ENCODE results near the gene MCU. TPM values are rescaled to one million over a fixed set of nuclear protein-coding genes. Genes with fewer than 3 reads are reported as not detected.
"Not testable (repeated sequence)": the region's sequence is repeated elsewhere in the genome, so short reads cannot be mapped to it uniquely, and the experiment has no call there.

Gene MCU
- total RNA-seq, 1 experiment from 2014 or later, result 115 TPM

DNA sequence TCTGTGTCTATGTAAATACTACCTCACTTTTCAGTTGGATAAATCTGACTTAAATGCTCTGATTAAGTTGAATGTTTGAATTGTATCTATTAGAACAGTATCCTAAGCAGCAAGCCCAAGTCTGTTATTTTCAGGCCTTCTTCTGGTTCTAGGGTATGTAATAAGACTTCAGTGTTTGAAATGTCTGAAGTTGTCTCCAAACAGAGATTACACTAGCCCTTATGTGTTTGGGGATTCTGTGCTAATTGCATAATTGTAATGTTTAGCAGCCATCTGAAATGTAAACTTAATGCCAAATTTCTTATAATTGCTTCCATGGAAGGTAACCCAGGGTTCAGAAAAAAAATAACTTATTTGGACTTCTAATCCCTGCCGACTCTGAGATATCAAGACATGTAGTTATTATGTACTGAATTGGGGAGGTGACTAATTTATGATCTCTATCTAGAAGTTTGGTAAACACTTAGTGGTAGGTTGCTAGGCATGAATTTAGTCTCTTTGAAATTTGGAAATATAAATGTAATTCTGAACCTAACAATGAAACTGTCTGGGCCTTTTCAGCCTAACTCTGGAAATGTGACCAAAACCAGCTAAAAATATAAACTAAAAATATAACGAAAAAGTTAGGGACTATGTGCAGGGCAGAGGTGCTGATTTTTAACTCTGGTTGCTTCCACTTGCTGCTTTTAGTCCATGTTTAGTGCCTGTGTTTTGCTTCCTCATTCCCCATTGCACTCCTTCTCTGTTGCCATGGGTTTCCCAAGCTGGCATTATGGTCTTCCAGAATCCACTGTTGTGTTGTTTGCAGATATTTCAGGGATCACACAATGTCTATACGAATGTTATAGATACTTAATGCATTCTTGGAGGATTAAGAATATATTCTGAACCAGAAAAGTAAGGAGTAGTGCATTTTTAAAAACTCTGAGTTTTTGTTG is 54.8 kb downstream of the MCU start:
- in situ Hi-C loops (cut with HindIII; ENCODE audit: low pct_unique_long_range_greater_than_20kb, low sequenced_read_pairs), result no loop called here
- no peak for DNase-seq (ENCODE audit: low read depth)

DNA sequence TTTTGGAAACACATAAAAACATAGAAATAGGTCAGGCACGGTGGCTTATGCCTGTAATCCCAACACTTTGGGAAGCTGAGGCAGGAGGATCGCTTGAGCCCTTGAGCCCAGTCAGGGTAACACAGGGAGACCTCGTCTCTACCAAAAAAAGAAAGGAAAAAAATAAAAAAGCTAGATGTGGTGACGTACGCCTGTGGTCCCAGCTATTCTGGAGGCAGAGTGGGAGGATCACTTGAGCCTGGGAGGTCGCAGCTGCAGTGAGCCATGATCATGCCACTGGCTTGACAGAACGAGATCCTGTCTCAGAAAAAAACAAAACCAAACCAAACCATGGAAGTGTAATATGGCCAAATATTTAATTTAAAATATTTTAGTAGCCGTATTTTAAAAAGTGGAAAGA is 55.6 kb downstream of the MCU start:
- DNase-seq (ENCODE audit: low read depth), result no peak
- in situ Hi-C loops (cut with HindIII; ENCODE audit: low pct_unique_long_range_greater_than_20kb, low sequenced_read_pairs), result no loop called here

DNA sequence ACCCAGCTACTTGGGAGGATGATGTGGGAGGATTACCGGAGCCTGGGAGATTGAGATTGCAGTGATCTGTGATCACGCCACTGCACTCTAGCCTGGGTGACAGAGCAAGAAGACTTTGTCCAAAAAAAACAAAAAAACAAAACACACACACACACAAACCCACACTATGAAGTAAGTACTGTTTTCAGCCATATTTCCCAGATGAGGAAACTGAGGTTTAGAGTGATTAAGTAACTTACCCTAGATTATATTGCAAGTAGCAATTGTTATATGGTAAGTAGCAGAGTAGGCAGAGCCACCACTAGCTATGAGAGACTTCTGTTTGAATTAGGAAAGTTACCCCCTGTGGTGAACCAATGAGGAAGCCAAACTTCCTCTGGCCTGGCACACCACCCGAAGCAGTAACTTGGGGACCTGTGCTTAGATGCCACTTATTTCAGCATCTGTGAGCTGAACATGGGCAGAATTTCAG is 61.9 kb downstream of the MCU start:
- DNase-seq (ENCODE audit: low read depth), result no peak
- in situ Hi-C loops (cut with HindIII; ENCODE audit: low pct_unique_long_range_greater_than_20kb, low sequenced_read_pairs), result no loop called here

DNA sequence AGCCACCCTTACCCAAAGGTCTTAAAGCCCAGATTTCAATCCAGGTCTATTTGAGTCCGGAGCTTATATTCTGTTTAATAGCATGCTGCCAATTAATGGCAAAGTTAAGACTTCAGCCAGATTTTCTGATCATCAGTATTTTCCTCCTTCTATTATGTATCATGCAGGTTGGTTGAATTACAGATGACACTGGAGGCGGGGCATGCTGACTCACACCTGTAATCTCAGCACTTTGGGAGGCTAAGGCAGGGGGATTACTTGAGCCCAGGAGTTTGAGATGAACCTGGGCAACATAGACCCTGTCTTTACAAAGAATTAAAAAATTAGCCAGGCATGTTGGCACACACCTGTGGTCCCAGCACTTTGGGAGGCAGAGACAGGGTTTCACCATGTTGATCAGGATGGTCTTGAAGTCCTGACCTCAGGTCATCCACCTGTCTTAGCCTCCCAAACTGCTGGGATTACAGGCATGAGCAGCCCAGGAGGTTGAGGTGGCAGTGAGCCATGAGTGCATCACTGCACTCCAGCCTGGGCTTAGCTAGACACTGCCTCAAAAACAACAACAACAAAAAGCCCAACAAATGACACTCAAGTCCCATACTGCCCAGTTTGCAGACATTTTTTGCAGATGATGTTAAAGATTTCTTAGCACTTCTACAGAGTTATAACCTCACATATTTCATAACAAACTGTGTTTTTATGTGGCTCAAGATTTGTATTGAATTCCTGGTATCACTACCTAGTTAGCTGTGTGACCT is 62.5 kb downstream of the MCU start:
- in situ Hi-C loops (cut with HindIII; ENCODE audit: low pct_unique_long_range_greater_than_20kb, low sequenced_read_pairs), result no loop called here
- no peak for DNase-seq (ENCODE audit: low read depth)

DNA sequence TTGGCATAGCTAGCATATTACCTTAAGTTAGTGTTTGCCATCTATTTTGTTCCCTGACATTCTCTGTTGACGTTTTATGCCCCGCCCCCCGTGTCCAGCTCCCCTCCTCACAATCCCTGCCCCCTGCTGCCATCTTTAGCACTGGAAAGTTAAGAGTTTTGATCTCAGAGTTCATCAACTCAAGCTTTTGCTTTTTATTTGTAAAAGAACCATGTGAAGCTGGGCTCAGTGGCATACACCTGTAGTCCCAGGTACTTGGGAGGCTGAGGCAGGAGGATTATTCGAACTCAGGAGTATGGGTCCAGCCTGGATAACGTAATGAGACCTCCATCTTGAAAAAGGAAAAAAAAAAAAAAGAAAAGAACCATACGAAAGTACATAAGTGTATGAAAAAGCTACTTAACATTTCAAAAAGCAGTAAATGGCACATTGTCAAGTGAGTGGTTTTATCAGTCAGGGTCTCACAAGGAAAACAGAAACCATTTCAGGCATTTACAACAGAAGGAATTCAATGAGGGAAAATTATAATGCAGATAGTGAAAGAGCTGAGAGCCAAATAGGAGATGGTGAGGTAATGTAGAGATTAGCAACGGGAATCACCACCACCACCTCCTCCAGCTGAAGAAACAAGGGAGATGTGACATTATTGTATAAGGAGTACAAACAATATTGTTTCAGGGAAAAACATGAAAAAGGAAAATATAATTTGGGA is 64.9 kb downstream of the MCU start:
- in situ Hi-C loops (cut with HindIII; ENCODE audit: low pct_unique_long_range_greater_than_20kb, low sequenced_read_pairs), result no loop called here
- DNase-seq (ENCODE audit: low read depth), result no peak

DNA sequence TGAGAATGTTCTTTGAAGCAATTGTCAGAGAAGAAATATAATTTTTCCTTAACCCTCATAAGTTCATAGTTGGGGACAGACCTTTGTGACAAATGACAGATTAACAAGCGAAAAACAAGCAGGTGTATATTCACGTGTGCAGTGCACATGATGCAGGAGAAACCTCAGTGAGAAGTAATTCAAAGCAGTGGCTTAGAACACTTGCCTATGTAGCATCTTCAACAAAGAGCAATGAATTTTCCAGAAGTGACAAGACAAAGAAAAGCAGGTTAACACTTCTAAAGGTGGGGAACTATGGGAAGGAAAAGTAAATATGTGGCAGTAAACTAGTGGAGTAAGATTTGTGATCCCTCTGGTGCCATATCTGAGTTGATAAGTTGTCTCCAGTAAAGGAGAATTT is 65.8 kb downstream of the MCU start:
- in situ Hi-C loops (cut with HindIII; ENCODE audit: low pct_unique_long_range_greater_than_20kb, low sequenced_read_pairs), result no loop called here
- DNase-seq (ENCODE audit: low read depth), result no peak

DNA sequence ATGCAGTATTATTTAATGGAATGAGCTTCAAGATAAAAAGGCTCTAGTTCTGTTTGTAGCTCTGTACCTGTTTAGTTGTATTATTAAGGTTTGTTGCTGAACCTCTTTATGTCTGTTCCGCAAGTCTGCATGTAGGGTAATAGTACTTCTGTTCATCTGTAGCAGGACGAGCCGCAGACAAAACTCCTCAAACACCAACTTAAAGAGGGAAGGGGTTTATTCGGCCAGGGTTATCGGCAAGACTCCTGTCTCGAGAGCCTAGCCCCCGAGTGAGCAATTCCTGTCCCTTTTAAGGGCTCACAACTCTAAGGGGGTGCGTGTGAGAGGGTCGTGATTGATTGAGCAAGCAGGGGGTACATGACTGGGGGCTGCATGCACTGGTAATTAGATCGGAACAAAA is 67.0 kb downstream of the MCU start:
- in situ Hi-C loops (cut with HindIII; ENCODE audit: low pct_unique_long_range_greater_than_20kb, low sequenced_read_pairs); DNase-seq (ENCODE audit: low read depth): not testable (repeated sequence)

DNA sequence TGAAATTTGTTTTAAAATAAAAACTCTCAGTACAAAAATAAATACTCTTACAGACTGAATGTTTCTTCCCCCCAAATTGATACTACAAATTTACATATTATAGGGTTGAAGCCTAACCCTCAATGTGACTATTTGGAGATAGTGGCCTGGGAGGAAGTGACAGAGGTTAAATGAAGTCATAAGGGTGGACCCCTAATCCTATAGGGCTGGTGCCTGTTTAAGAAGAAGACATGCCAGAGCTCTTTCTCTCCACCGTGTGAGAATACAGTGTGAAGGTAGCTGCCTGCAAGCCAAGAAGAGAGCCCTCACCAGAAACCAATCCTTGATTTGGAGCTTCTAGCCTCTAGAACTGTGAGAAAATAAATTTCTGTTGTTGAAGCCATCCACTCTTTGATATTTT is 67.6 kb downstream of the MCU start:
- in situ Hi-C loops (cut with HindIII; ENCODE audit: low pct_unique_long_range_greater_than_20kb, low sequenced_read_pairs), result no loop called here
- no peak for DNase-seq (ENCODE audit: low read depth)

DNA sequence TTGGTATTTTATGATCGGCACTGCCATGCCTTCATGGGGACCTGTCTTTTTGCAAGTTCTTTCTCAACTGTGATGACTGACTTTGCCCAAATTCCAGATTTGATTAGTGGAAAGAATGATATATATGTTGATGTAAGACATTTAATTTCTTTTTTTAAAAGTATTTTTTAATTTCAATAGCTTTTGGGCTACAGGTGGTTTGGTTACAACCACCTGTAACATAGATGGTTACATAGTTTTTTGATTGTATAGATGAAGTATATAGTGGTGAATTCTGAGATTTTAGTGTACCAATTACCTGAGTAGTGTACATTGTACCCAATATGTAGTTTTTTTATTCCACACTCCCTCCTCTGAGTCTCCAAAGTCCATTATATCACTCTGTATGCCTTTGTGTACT is 69.6 kb downstream of the MCU start:
- DNase-seq (ENCODE audit: low read depth), result no peak
- in situ Hi-C loops (cut with HindIII; ENCODE audit: low pct_unique_long_range_greater_than_20kb, low sequenced_read_pairs), result no loop called here

DNA sequence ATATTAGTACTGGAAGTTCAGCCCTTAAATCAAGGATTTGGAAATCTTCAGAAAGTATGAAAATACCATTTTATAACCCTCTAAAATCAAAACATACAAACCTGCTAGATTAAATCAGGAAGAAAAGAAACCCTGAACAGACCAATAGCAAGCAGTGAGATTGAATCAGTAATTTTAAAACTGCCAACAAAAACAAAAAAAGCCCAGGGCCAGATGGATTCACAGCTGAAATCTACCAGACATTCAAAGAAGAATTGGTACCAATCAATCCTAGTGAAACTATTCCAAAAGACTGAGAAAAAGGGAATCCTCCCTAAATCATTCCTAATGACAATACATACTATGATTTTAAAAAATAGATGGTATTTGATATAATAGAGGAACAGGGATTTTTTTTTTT is 70.1 kb downstream of the MCU start:
- no peak for DNase-seq (ENCODE audit: low read depth)
- in situ Hi-C loops (cut with HindIII; ENCODE audit: low pct_unique_long_range_greater_than_20kb, low sequenced_read_pairs), result no loop called here

DNA sequence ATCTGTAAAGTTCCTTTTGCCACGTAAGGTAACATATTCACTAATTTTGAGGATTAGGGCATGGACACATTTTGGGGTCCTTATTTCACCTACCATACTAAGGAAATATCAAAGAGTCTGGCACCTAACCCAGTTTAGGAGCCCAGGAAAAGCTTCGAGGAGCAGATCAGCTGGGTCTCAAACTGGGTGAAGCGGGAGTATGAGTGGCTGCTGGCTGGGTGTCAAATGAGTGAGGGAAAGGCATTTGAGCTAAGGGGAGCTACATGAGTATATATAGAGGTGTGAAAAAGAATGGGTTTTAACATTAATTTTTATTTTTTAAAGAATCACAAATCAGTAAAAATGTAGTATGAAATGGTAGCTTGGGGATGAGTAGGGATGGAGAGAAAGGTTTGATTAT is 71.3 kb downstream of the MCU start:
- in situ Hi-C loops (cut with HindIII; ENCODE audit: low pct_unique_long_range_greater_than_20kb, low sequenced_read_pairs), result no loop called here
- DNase-seq (ENCODE audit: low read depth), result no peak

DNA sequence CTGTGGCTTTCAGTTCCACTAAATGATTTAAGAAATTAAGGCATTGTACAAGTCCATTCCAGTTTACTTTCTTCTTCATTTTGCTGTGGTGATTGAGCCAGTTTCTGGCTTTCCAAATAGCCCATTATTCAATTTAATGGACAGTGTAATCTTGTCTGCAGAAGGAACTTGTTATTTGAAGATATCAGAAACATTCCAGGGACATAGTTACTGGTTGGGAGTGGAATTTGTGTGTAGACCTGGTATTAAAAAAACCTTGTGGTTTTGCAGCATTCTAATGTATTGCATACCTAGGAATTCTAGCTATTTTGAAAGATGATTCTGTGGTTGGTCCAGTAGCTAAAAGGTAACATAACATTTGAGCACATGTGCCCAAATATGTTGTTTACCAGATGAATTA is 72.2 kb downstream of the MCU start:
- peak; percentile 71 for DNase-seq (ENCODE audit: low read depth)
- in situ Hi-C loops (cut with HindIII; ENCODE audit: low pct_unique_long_range_greater_than_20kb, low sequenced_read_pairs), result no loop called here

DNA sequence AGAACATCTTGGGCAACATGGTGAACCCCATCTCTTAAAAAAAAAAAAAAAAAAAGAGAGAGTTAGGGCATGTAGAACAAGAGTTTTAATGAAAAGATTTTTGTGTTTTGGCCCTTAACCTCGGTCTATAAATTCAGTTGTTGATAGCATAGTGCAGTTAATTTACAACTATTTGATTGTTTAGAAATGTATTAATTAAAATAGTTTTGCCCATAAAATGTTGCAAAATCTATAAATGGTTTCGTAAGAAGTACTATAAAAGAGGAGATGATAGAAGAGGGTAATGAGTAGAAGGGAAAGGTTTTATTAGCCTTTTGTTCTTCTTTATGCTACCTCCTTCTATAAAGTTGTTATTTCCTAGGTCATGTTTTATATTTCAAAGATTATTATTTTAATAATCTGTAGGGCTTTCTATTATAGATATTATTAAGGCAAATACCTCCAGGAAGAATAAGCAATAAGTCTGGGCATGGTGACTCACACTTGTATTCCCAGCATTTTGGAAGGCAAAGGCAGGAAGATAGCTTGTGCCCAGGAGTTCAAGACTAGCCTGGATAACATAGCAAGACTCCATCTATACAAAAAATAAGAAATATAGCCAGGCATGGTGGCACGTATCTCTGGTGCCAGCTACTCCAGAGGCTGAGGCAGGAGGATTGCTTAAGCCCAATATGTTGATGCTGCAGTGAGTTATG is 73.3 kb downstream of the MCU start:
- in situ Hi-C loops (cut with HindIII; ENCODE audit: low pct_unique_long_range_greater_than_20kb, low sequenced_read_pairs), result no loop called here
- no peak for DNase-seq (ENCODE audit: low read depth)

DNA sequence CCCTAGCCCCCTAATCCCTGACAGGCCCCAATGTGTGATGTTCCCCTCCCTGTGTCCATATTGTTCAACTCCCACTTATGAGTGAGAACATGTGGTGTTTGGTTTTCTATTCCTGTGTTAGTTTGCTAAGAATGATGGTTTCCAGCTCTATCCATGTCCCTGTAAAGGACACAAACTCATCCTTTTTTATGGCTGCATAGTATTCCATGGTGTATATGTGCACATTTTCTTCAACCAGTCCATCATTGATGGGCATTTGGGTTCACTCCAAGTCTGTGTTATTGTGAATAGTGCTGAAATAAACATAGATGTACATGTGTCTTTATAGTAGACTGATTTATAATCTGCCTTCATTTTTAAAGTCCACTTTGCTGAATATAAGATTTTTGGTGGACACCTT is 79.3 kb downstream of the MCU start:
- DNase-seq (ENCODE audit: low read depth); in situ Hi-C loops (cut with HindIII; ENCODE audit: low pct_unique_long_range_greater_than_20kb, low sequenced_read_pairs): not testable (repeated sequence)

DNA sequence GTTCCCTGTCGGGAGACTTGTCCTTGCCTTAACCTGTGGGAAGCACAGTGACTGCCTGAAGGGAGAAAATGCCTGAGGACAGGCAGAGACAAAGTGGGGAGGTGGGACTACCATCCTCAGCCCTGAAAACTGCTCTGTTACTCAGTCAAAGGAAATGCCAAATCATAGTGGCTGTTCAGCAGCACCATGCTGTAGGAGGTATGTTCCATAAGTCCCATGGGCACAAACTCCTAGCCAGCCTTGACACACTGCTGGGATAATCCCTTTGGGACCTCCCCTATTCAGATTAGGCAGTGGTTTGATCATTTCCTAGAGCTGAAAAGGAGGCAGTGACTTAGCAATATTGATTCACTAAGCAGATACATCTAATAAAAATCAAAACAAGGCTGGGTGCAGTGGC is 80.1 kb downstream of the MCU start:
- DNase-seq (ENCODE audit: low read depth), result no peak
- in situ Hi-C loops (cut with HindIII; ENCODE audit: low pct_unique_long_range_greater_than_20kb, low sequenced_read_pairs), result no loop called here

DNA sequence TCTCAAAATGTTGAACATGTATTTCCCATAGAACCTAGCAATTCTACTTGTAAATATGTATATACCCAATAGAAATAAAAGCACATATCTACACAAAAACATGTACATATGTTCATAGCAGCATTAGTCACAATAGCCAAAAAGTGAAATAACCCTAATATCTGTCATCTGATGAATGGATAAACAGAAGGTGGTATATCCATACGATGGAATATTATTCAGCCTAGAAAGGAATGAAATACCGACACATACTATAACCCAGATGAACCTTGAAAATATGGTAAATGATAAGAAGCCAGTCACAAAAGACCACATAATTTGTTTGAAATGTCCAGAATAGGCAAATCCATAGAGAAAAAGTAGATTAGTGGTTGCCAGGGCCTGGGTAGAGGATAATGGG is 87.9 kb downstream of the MCU start:
- DNase-seq (ENCODE audit: low read depth), result no peak
- in situ Hi-C loops (cut with HindIII; ENCODE audit: low pct_unique_long_range_greater_than_20kb, low sequenced_read_pairs), result no loop called here

DNA sequence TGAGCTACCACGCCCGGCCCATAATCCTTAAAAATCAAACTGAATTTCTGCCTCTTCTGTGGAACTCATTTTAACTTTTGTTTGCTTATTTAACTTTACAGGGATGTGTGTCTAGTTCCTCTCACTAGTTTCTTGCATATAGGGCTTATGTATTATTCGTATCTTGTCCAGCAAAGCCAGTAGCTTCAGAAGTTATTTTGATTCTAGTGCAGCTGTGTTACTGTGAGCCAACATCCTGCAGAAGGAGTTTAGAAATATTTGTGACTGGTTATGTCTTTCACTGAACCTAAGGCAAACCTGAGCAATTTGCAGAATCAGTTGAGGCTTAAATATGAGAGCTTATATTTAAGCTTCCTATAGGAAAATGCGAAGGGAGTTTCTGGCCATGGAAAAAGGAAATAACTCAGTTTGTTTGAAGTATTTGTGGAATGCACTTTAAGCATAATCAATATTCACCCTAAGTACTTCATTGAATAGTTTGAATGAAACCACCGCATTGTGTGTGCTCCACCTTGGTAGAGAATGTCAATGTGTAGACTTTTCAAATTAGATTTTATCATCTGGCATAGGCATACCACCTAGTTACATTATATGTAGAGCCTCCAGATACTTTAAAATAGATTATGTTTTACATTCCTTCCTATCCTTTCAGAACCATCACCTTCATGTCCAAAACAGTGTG is 90.8 kb downstream of the MCU start:
- in situ Hi-C loops (cut with HindIII; ENCODE audit: low pct_unique_long_range_greater_than_20kb, low sequenced_read_pairs), result no loop called here
- DNase-seq (ENCODE audit: low read depth), result no peak

DNA sequence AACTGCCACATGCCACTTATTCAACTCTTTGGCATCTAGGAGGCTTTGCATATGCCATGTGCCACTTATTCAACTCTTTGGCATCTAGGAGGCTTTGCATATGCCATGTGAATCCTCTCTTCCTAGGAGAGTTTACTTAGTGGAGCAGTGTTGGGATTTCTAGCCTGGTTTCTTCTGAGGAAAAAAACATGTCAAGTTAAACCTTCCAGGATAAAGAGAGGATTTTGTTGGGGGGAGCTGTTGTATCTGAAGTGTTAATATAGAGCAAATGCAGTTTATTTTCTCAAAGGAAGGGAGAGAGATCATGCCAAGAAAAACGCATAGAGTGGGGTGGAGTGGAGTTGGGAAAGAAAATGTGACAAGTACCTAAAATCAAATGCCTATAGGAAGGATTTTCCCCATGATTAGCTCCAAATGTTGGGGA is 91.5 kb downstream of the MCU start:
- DNase-seq (ENCODE audit: low read depth), result no peak

More for the DNA sequence above, 91.5 kb downstream of the MCU start:
- in situ Hi-C loops (cut with HindIII; ENCODE audit: low pct_unique_long_range_greater_than_20kb, low sequenced_read_pairs), result no loop called here
